K562 (cell line): Measurements from ENCODE around the gene HAPLN3. TPM values are rescaled to one million over a fixed set of nuclear protein-coding genes. Genes with fewer than 3 reads are reported as not detected.

Source experiments
- ATF4 ChIP-seq: fragments of 450-650 bp; formaldehyde crosslinking; IDR thresholded peaks from 2 replicates; pipeline ENCODE4 v1.4.0; 2022; ENCODE audit warnings: mild to moderate bottlenecking, moderate library complexity
- CBFA2T3 ChIP-seq: fragments of 450-650 bp; IDR thresholded peaks from 2 replicates; pipeline ENCODE4 v1.6.1; 2017
- CBX8 ChIP-seq: fragments of 200-600 bp; sonication (generic); IDR thresholded peaks from 2 replicates; pipeline ENCODE4 v1.6.1; 2012; ENCODE audit warnings: borderline replicate concordance, mixed run types, low read depth, mild to moderate bottlenecking, moderate library complexity, mixed read lengths, low read length, control low read depth, inconsistent platforms; ENCODE audit not compliant: poor library complexity, severe bottlenecking; ENCODE audit errors: extremely low read depth
- CCNT2 ChIP-seq: IDR thresholded peaks from 2 replicates; pipeline ENCODE4 v1.6.1; 2011; ENCODE audit warnings: borderline replicate concordance, low read depth, mild to moderate bottlenecking, moderate library complexity, mixed read lengths, low read length; ENCODE audit not compliant: insufficient read length; ENCODE audit errors: extremely low read depth
- GTF2B ChIP-seq: IDR thresholded peaks from 2 replicates; pipeline ENCODE4 v1.6.1; 2011; ENCODE audit not compliant: insufficient read length; ENCODE audit errors: extremely low read depth
- IRF1 ChIP-seq: sonication (generic); formaldehyde crosslinking; IDR thresholded peaks from 2 replicates; pipeline ENCODE4 v1.8.0; 2022; ENCODE audit warnings: missing genetic modification reagents, mild to moderate bottlenecking, borderline replicate concordance
- KLF13 ChIP-seq: fragments of 450-650 bp; IDR thresholded peaks from 2 replicates; pipeline ENCODE4 v1.6.1; 2016; ENCODE audit warnings: missing genetic modification characterization, low read depth, mild to moderate bottlenecking, missing compliant biosample characterization, moderate library complexity, borderline replicate concordance
- NCOA1 ChIP-seq: fragments of 450-650 bp; IDR thresholded peaks from 2 replicates; pipeline ENCODE4 v1.6.1; 2016; ENCODE audit warnings: low read depth
- OTX1 ChIP-seq: fragments of 450-650 bp; formaldehyde crosslinking; IDR thresholded peaks from 2 replicates; pipeline ENCODE4 v1.4.0; 2022; ENCODE audit warnings: mild to moderate bottlenecking
- PURB ChIP-seq: sonication (generic); formaldehyde crosslinking; IDR thresholded peaks from 2 replicates; pipeline ENCODE4 v1.9.0; 2021; ENCODE audit warnings: low read depth, mild to moderate bottlenecking, missing genetic modification reagents
- RBM14 ChIP-seq: fragments of 200-400 bp; formaldehyde crosslinking; IDR thresholded peaks from 2 replicates; pipeline ENCODE4 v1.6.1; 2018; ENCODE audit warnings: low read depth, mild to moderate bottlenecking, low read length, moderate library complexity, borderline replicate concordance; ENCODE audit not compliant: insufficient read depth
- RFX7 ChIP-seq: fragments of 250-450 bp; sonication (Bioruptor Pico); IDR thresholded peaks from 2 replicates; pipeline ENCODE4 v1.5.1; 2021; ENCODE audit warnings: mild to moderate bottlenecking
- SMC3 ChIP-seq: conservative IDR thresholded peaks from 2 replicates; pipeline ENCODE4 v1.6.1; 2011; ENCODE audit warnings: low read depth, low read length, improper control_type of control experiment; ENCODE audit not compliant: insufficient read depth
- SOX6 ChIP-seq: fragments of 450-650 bp; IDR thresholded peaks from 2 replicates; pipeline ENCODE4 v1.6.1; 2014; ENCODE audit warnings: mild to moderate bottlenecking
- ZNF217 ChIP-seq: sonication (generic); formaldehyde crosslinking; IDR thresholded peaks from 2 replicates; pipeline ENCODE4 v1.8.0; 2022; ENCODE audit warnings: mild to moderate bottlenecking, missing genetic modification reagents
- ZNF263 ChIP-seq: sonication (generic); formaldehyde crosslinking; IDR thresholded peaks from 2 replicates; pipeline ENCODE4 v1.8.0; 2022; ENCODE audit warnings: mild to moderate bottlenecking, missing genetic modification reagents, borderline replicate concordance
- ZNF586 ChIP-seq: fragments of 450-650 bp; formaldehyde crosslinking; conservative IDR thresholded peaks from 2 replicates; pipeline ENCODE4 v1.4.0; 2020; ENCODE audit warnings: mild to moderate bottlenecking, moderate library complexity
- polyA plus RNA-seq, 8 experiments: library from polyadenylated mRNA; depleted of rRNA in 4 of 8; stranded (reverse) in 5 of 8; unstranded in 3 of 8; fragments of >200 nt; fragmentation: Nextera tagmentation in 2 of 8; fragmentation: Illumina TruSeq in 1 of 8; extraction: Ambion mirVana in 2 of 8; extraction: Trizol in 1 of 8; gene quantifications; 2 replicates each; pipeline versions ENCODE4 v1.2.1 to v1.2.3, GENCODE V29; 2011 to 2014; ENCODE audit warnings: inconsistent platforms in 1 of 8, missing spikeins in 1 of 8
- total RNA-seq, 7 experiments: library from RNA; depleted of rRNA in 6 of 7; stranded (reverse); fragments of >200 nt in 6 of 7; fragmentation: Illumina TruSeq in 2 of 7; extraction: Trizol in 2 of 7; gene quantifications; 2 replicates each; pipeline versions ENCODE4 v1.2.1 to v1.2.3, GENCODE V29; 2011 to 2021; ENCODE audit warnings: low replicate concordance in 1 of 7
- TF ChIP-seq, protein P1 (sequence below), 2 experiments: fragments of 250-450 bp in 1 of 2; fragments of 450-650 bp in 1 of 2; sonication (Bioruptor Pico) in 1 of 2; IDR thresholded peaks; 2 replicates each; pipeline versions ENCODE4 v1.6.1 to v1.8.0; 2016 to 2021; ENCODE audit warnings: mild to moderate bottlenecking in 2 of 2, moderate library complexity in 2 of 2, missing compliant biosample characterization in 1 of 2, missing genetic modification characterization in 1 of 2
- TF ChIP-seq, protein P2 (sequence below): fragments of 250-450 bp; sonication (Bioruptor Pico); IDR thresholded peaks from 2 replicates; pipeline ENCODE4 v1.4.0; 2020; ENCODE audit warnings: mild to moderate bottlenecking, moderate library complexity, borderline replicate concordance
- TF ChIP-seq, protein P3 (sequence below): fragments of 450-650 bp; IDR thresholded peaks from 2 replicates; pipeline ENCODE4 v1.6.1; 2016; ENCODE audit warnings: low read depth, mild to moderate bottlenecking, moderate library complexity

Gene HAPLN3
- total and polyA plus RNA-seq, 9 of the 15 experiments (the other 6 are each of a cell fraction or from before 2014, with no cell fraction given) = 0.04 to 2.4 (median 0.65) TPM

GRCh38 chr15:88913017-88913849, 17.9 kb upstream of the HAPLN3 start, which contains the start of gene MFGE8 (continued):
- TF ChIP-seq, protein P1, sequence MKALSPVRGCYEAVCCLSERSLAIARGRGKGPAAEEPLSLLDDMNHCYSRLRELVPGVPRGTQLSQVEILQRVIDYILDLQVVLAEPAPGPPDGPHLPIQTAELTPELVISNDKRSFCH (CRISPR knock-in tag; IDR thresholded peaks at IDR 0.05) = no peak
- TF ChIP-seq, protein P1 (tag; IDR thresholded peaks at IDR 0.05) = no peak
- TF ChIP-seq CBX8 (no peak), ZNF586 (CRISPR knock-in tag) (no peak), PURB (CRISPR knock-in tag) (no peak), ATF4 (CRISPR knock-in tag) (no peak), SOX6 (no peak), NCOA1 (no peak), RFX7 (CRISPR knock-in tag) (no peak), KLF13 (tag) (no peak), RBM14 (0 out of 2 replicates have a peak, but pooled peaks have one; percentile 49), IRF1 (CRISPR knock-in tag) (no peak), ZNF217 (CRISPR knock-in tag) (no peak), CCNT2 (no peak), CBFA2T3 (0 out of 2 replicates have a peak, but pooled peaks have one; percentile 12), GTF2B (no peak), OTX1 (CRISPR knock-in tag) (no peak), SMC3 (no peak), ZNF263 (CRISPR knock-in tag) (peak; percentile 74)
- TF ChIP-seq, protein P2, sequence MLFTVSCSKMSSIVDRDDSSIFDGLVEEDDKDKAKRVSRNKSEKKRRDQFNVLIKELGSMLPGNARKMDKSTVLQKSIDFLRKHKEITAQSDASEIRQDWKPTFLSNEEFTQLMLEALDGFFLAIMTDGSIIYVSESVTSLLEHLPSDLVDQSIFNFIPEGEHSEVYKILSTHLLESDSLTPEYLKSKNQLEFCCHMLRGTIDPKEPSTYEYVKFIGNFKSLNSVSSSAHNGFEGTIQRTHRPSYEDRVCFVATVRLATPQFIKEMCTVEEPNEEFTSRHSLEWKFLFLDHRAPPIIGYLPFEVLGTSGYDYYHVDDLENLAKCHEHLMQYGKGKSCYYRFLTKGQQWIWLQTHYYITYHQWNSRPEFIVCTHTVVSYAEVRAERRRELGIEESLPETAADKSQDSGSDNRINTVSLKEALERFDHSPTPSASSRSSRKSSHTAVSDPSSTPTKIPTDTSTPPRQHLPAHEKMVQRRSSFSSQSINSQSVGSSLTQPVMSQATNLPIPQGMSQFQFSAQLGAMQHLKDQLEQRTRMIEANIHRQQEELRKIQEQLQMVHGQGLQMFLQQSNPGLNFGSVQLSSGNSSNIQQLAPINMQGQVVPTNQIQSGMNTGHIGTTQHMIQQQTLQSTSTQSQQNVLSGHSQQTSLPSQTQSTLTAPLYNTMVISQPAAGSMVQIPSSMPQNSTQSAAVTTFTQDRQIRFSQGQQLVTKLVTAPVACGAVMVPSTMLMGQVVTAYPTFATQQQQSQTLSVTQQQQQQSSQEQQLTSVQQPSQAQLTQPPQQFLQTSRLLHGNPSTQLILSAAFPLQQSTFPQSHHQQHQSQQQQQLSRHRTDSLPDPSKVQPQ = no peak
- TF ChIP-seq, protein P3, sequence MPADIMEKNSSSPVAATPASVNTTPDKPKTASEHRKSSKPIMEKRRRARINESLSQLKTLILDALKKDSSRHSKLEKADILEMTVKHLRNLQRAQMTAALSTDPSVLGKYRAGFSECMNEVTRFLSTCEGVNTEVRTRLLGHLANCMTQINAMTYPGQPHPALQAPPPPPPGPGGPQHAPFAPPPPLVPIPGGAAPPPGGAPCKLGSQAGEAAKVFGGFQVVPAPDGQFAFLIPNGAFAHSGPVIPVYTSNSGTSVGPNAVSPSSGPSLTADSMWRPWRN = no peak
